Keratinocyte (primary cell): Measurements from ENCODE around the gene RAPGEF4. TPM values are rescaled to one million over a fixed set of nuclear protein-coding genes. Genes with fewer than 3 reads are reported as not detected.

ENCODE experiments used
- DNase-seq: peaks from one replicate; pipeline ENCODE4 v3.0.0-alpha.2; 2011; ENCODE audit warnings: low read depth, missing footprints, low spot score
- FAIRE-seq: peaks from 2 replicates; lab custom pipeline; 2011; peaks lifted over from hg19 to GRCh38; lab: Jason Lieb, UNC
- H2AFZ ChIP-seq: 2 replicates; pipeline ENCODE4 v1.6.0; 2012; ENCODE audit warnings: low read length, control low read depth, inconsistent platforms; ENCODE audit not compliant: control insufficient read depth
- H3K27ac ChIP-seq: 2 replicates; pipeline ENCODE4 v1.5.1; 2011; ENCODE audit warnings: low read length; ENCODE audit not compliant: control insufficient read depth, insufficient read depth
- H3K27me3 ChIP-seq: 3 replicates; pipeline ENCODE4 v1.6.0; 2011; ENCODE audit warnings: low read length; ENCODE audit not compliant: control insufficient read depth, insufficient read depth; ENCODE audit errors: extremely low read depth
- H3K36me3 ChIP-seq, 2 experiments: 2 replicates in 1 of 2; 3 replicates in 1 of 2; pipeline ENCODE4 v1.5.1; 2011; ENCODE audit warnings: low read length in 2 of 2, mild to moderate bottlenecking in 1 of 2; ENCODE audit not compliant: control insufficient read depth in 2 of 2, insufficient read depth in 2 of 2; ENCODE audit errors: extremely low read depth in 1 of 2
- H3K4me1 ChIP-seq: 3 replicates; pipeline ENCODE4 v1.5.1; 2011; ENCODE audit warnings: low read length; ENCODE audit not compliant: control insufficient read depth, insufficient read depth; ENCODE audit errors: extremely low read depth
- H3K4me2 ChIP-seq: 3 replicates; pipeline ENCODE4 v1.6.0; 2011; ENCODE audit warnings: low read depth, low read length; ENCODE audit not compliant: control insufficient read depth, insufficient read depth; ENCODE audit errors: extremely low read depth
- H3K4me3 ChIP-seq, 3 experiments: fragments of 200-600 bp in 1 of 3; sonication (generic) in 1 of 3; 2 replicates in 2 of 3; 3 replicates in 1 of 3; pipeline ENCODE4 v1.5.1; 2011 to 2016; ENCODE audit warnings: low read length in 3 of 3, mild to moderate bottlenecking in 3 of 3, control low read depth in 2 of 3, inconsistent platforms in 1 of 3, low read depth in 1 of 3, mixed read lengths in 1 of 3, mixed run types in 1 of 3, moderate library complexity in 1 of 3; ENCODE audit not compliant: control insufficient read depth in 2 of 3, insufficient read depth in 2 of 3; ENCODE audit errors: extremely low read depth in 1 of 3
- H3K79me2 ChIP-seq: 2 replicates; pipeline ENCODE4 v1.6.0; 2012; ENCODE audit warnings: low read length; ENCODE audit not compliant: control insufficient read depth, insufficient read depth
- H3K9ac ChIP-seq: 3 replicates; pipeline ENCODE4 v1.6.0; 2011; ENCODE audit warnings: low read length; ENCODE audit not compliant: control insufficient read depth, insufficient read depth; ENCODE audit errors: extremely low read depth
- H3K9me1 ChIP-seq: 3 replicates; pipeline ENCODE4 v1.6.0; 2011; ENCODE audit warnings: low read length; ENCODE audit not compliant: control insufficient read depth, insufficient read depth; ENCODE audit errors: extremely low read depth
- H3K9me3 ChIP-seq: 2 replicates; pipeline ENCODE4 v1.5.1; 2012; ENCODE audit warnings: low read depth, low read length; ENCODE audit not compliant: control insufficient read depth
- H4K20me1 ChIP-seq: 3 replicates; pipeline ENCODE4 v1.6.0; 2011; ENCODE audit warnings: low read length; ENCODE audit not compliant: control insufficient read depth, insufficient read depth; ENCODE audit errors: extremely low read depth
- EZH2 ChIP-seq: IDR thresholded peaks from one replicate; pipeline ENCODE4 v1.6.1; 2012; ENCODE audit warnings: inconsistent platforms, mild to moderate bottlenecking, low read length, moderate library complexity
- dilution Hi-C: fragments of 300-500 bp; cut with MboI; formaldehyde crosslinking; loops from one replicate; pipeline ENCODE4 v1.7.0; 2020; ENCODE audit warnings: low sequenced_read_pairs; ENCODE audit not compliant: extremely low pct_ligation_motif_present
- polyA plus RNA-seq, 5 experiments: library from polyadenylated mRNA; depleted of rRNA in 3 of 5; stranded (reverse) in 3 of 5; stranded (forward) in 1 of 5; unstranded in 1 of 5; fragments of >200 nt; gene quantifications; 1 replicate in 1 of 5; 2 replicates in 3 of 5; 3 replicates in 1 of 5; pipeline versions ENCODE4 v1.2.1 to v1.2.3, GENCODE V29; 2011 to 2012; ENCODE audit warnings: missing spikeins in 2 of 5, low read depth in 1 of 5, low replicate concordance in 1 of 5
- TF ChIP-seq, protein P1 (sequence below), 3 experiments: IDR thresholded peaks in 1 of 3; conservative IDR thresholded peaks in 1 of 3; optimal IDR thresholded peaks in 1 of 3; 2 replicates in 2 of 3; 3 replicates in 1 of 3; pipeline versions ENCODE3 to v1.5.1; 2011; ENCODE audit warnings: low read length in 3 of 3, mild to moderate bottlenecking in 3 of 3, moderate library complexity in 2 of 3, control low read depth in 1 of 3, inconsistent platforms in 1 of 3; ENCODE audit not compliant: insufficient read depth in 2 of 3; ENCODE audit errors: extremely low read depth in 1 of 3

Gene RAPGEF4
- polyA plus RNA-seq, 1 donor (not counting 4 experiments of a cell fraction or from before 2014, with no cell fraction given), result 1.6 TPM

DNA sequence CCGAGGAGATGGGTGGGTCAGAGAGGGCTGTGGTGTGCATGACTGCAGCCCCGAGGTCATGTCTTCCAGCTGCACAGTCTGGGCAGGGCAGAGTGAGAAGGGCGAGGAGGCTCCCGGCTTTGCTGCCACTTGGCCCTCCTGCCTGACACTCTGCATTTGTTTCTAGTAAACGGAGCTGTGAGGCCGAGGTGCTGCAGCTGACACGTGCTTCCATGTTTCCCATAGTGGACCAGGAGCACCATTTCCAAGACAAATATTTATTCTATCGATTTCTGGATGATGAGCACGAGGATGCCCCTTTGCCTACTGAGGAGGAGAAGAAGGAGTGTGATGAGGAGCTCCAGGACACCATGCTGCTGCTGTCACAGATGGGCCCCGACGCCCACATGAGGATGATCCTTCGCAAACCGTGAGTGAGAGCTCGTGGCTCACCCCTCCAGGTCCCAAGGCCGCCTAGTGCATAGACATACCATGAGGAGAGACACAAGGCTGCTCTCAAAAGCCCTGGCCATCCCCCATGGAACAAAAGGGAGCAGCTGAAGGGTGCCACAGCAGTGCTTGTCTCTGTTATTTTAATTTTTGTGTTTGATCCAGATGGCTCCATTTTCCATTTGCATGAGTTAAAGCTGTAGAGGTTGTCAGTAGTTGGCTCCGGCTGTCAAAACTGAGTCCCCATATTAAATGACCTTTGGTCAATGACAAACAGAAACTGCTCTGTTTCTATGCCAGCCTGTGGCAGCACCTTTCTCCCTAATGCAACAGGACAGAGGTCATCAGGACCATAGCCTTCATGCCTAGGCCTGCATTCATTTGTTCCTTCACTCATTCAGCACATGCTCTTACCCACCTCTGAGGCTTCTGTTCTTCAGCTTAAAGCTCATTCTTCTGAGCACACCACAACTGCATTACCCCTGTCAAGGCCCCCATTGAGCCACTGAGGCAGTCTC, 231.7 kb downstream of the RAPGEF4 start:
- dilution Hi-C loops, result no loop called here
- H3K79me2 ChIP-seq, result no peaks in the 10 kb centered on the region
- H3K9me1 ChIP-seq, result no peaks in the 10 kb centered on the region
- H3K9me3 ChIP-seq, result no peaks in the 10 kb centered on the region
- H3K9ac ChIP-seq, result no peak overlapping the region
- H3K4me1 ChIP-seq, result peaks cover 8% of the 10 kb centered on the region
- no peaks in the 10 kb centered on the region for H4K20me1 ChIP-seq
- TF ChIP-seq EZH2, result no peak
- TF ChIP-seq, protein P1, sequence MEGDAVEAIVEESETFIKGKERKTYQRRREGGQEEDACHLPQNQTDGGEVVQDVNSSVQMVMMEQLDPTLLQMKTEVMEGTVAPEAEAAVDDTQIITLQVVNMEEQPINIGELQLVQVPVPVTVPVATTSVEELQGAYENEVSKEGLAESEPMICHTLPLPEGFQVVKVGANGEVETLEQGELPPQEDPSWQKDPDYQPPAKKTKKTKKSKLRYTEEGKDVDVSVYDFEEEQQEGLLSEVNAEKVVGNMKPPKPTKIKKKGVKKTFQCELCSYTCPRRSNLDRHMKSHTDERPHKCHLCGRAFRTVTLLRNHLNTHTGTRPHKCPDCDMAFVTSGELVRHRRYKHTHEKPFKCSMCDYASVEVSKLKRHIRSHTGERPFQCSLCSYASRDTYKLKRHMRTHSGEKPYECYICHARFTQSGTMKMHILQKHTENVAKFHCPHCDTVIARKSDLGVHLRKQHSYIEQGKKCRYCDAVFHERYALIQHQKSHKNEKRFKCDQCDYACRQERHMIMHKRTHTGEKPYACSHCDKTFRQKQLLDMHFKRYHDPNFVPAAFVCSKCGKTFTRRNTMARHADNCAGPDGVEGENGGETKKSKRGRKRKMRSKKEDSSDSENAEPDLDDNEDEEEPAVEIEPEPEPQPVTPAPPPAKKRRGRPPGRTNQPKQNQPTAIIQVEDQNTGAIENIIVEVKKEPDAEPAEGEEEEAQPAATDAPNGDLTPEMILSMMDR (optimal IDR thresholded peaks at IDR 0.05 in 1 of 3, IDR thresholded peaks at IDR 0.05 in 1 of 3, conservative IDR thresholded peaks at IDR 0.05 in 1 of 3; ENCODE audit: extremely low read depth in 1 of 3, insufficient read depth in 2 of 3, low read length in 3 of 3), result no peak
- no peak overlapping the region for H3K4me3 ChIP-seq
- H3K4me2 ChIP-seq, result no peak overlapping the region
- H3K27ac ChIP-seq, result no peak overlapping the region
- no peaks in the 10 kb centered on the region for H3K27me3 ChIP-seq
- H3K36me3 ChIP-seq, result no peaks in the 10 kb centered on the region
- no peak overlapping the region for H2AFZ ChIP-seq
- FAIRE-seq (no peak), DNase-seq (no peak)

DNA sequence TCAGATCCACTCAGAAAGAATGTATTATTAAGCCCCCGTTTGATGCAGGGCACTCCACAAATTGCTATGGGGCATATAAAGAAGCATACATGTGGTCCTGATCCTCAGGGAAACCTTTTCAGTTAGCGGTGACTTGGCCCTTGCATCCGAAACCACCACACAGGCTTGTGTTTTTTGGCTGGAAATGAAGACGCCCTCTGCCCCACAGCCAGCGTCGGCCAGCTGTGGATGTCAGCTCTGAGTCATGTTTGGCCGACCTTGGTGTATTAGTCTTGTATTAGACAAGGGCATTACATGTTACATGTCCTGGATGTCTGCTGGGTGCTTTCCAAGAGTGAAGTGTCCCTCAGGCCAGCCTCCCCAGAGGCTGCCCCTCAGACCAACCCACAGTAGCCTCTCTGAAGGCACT, 232.4 kb downstream of the RAPGEF4 start:
- dilution Hi-C loops, result no loop called here
- no peak for TF ChIP-seq EZH2
- TF ChIP-seq, protein P1 (optimal IDR thresholded peaks at IDR 0.05 in 1 of 3, IDR thresholded peaks at IDR 0.05 in 1 of 3, conservative IDR thresholded peaks at IDR 0.05 in 1 of 3; ENCODE audit: extremely low read depth in 1 of 3, insufficient read depth in 2 of 3, low read length in 3 of 3), result no peak

More for the DNA sequence above, 232.4 kb downstream of the RAPGEF4 start:
- no peak overlapping the region for H3K9ac ChIP-seq
- FAIRE-seq (no peak), DNase-seq (no peak)
- no peak overlapping the region for H2AFZ ChIP-seq
- no peaks in the 10 kb centered on the region for H3K36me3 ChIP-seq
- no peak overlapping the region for H3K4me2 ChIP-seq
- no peaks in the 10 kb centered on the region for H3K27me3 ChIP-seq
- H3K9me1 ChIP-seq, result no peaks in the 10 kb centered on the region
- peaks cover under 1% of the 10 kb centered on the region for H3K4me1 ChIP-seq
- no peaks in the 10 kb centered on the region for H4K20me1 ChIP-seq
- H3K27ac ChIP-seq, result no peak overlapping the region
- no peaks in the 10 kb centered on the region for H3K9me3 ChIP-seq
- H3K79me2 ChIP-seq, result no peaks in the 10 kb centered on the region
- no peak overlapping the region for H3K4me3 ChIP-seq
